HG03521 (cell line): ENCODE measurements around the gene GPD2.

Experiments
- ATAC-seq: cut with Tn5 transposase; IDR thresholded peaks from one replicate; pipeline ENCODE4 v1.9.1; 2021; ENCODE audit warnings: mild to moderate bottlenecking, moderate library complexity; ENCODE audit not compliant: unreplicated experiment

The GPD2 gene

GRCh38 chr2:156435396-156435717, 822 bp upstream of the GPD2 start:
- peak; percentile 1 for ATAC-seq

DNA sequence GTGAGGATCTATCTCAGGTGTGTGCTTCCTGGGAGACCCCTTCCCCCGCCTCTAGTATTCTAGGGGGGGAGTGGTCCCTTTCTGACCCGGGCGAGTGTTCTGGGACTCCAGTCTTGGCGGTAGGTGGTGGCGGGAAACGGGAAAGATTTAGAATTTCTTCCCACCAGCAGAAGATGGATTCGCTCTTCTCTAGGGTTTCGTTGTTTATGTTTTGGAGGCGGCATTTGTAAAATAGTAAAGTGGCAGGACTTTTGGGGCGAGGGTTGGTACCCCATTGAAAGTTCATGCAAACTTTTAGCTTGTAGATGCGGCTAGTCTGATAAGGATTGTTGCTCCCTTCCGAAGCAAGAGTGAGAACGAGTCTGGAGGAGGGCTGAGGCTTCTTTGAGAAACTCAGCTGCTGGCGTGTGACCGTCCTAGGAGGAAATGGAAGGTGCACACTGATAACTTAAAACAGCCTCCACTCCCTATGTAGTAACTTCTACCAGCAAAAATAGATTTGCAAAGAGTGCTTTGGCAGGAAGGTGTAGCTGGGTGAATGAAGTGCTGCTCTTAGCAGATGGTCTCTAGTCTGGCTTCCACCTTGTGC, 412 bp downstream of the GPD2 start:
- ATAC-seq: peak; percentile 34

- no peak for ATAC-seq
Measured at GRCh38 chr2:156437272-156437930, 1.2 kb downstream of the GPD2 start.

GRCh38 chr2:156437931-156438410, 1.8 kb downstream of the GPD2 start:
- no peak for ATAC-seq

DNA sequence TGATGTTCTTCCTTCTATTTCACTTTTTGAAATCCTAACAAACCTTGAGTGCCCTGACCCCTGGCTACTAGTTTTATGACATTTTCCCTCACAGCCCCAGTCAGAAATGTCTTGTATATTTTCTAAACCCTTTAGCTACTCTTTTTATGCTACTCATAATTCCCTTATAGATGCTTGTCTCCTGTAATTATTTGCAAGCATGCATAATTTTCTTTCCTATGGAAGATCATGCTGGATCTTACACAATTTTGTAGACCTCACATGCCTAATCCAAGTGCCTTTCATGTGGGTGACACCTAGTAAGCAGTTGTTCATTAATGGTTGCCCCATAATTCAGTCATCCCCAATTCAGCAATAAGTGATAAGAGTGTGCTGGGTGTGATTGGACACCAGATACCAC, 6.9 kb downstream of the GPD2 start:
- ATAC-seq: no peak

- ATAC-seq: no peak
Measured at GRCh38 chr2:156445296-156446220, 9.4 kb downstream of the GPD2 start.

GRCh38 chr2:156447761-156448160, 11.6 kb downstream of the GPD2 start:
- ATAC-seq: no peak

DNA sequence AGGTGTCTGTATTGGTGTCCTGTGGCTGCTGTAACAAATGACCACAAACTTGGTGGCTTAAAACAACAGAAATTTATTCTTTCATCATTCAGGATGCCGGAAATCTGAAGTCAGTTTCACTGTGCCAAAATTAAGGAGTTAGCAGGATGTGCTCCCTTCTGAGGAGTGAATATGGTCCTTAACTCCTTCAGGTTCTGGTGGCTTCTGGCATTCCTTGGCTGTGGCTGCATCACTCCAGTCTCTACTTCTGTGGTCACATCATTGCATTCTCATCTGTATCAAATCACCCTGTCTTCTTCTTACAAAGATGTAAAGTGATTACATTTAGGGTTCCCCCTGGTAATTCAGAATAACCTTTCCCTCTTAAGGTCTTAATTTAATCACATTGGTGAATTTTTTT, 12.6 kb downstream of the GPD2 start:
- ATAC-seq: no peak

GRCh38 chr2:156452971-156453370, 16.8 kb downstream of the GPD2 start:
- ATAC-seq: no peak

DNA sequence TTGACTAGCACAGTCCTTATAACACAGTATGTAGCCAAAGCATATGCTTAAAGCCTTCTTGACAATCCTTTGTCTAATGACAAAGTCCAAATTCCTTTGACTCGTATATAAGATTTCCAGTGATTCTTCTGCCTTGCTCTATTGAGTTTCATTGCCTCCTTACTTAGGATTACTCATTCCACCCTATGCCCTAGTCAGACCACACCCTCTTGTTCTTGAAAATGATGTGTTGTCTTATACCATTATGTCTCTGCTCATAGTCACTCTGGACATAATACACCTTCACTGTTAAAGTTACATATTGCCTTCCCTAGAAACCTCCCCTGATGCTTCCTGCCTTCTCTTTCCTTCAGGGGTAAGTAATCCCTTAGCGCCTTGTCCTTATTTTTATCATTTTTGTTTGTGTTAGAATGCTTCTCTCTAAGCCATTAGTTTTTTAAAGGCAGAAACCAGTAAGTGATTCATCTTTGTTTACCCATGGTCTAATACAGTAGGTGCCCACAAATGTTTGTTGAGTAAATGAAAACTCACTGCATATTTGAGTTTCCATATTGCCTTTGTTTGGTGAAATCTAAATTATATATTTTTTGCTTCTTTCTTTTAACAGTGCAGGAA, 19.3 kb downstream of the GPD2 start:
- no peak for ATAC-seq

DNA sequence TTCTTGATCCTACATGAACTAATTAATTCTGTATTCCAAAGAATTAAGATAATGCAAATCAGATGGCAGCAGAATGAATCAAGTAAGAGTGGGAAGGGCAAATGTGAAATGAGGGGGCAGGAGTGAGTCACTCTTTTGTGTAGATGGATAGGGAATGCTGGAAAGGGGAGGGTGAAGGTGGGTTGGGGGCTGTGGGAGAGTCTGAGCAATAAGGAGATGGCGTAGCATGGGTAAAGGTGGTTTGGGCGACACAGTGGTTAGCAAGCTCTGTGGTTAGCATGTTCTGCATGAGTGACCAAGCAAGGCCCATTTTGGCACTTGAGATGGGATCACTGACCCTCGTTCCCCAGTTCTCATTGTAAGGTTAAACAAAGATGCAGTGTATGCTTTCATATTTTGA, 20.4 kb downstream of the GPD2 start:
- ATAC-seq: peak; percentile 47

DNA sequence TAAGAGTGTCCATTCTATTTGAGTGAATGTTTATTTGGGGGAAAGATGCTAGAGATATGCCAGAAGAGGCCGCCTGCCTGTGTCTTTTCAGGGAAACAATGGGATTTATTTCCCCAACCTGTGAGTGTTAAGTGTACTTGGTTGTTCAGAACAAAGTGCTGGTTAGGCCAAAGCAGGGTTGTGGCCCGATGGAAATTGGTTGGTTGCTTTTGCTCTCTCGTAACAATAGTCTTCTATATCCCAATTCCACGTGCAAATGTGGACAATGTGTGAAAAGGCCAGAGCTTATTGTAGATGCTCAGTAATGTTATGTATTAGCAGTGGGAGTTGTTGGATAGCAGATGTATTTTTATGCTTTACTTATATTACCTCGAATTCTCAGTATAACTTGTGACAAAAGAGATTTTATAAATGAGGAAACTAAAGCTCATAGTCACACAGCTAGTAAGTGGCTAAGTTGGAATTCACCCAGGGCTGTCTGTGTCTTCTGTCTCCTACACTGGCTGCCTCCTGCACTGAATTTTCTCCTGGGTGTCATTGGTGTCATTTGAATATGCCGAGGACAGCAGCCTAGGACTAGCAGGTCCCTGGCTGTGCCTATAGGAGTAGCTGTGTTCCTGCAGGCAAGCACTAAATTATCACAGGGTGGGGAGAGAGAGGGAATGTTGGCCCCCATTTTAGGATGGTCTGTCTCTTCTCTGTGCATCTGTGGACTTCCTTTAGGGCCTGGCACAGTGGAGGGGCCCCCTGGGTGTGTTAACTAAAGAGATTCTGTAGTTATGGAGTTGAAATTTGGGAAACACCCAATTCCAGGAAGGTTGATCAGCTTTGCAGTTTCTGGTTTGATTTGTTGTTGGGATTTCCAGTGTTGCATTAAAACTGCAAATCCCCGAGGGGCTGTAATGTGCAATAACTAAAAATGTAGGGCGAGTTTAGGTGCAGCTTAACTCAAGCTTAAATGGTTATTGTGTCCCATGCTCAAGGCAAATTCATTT, 21.6 kb downstream of the GPD2 start:
- ATAC-seq: no peak

- ATAC-seq: no peak
Measured at GRCh38 chr2:156459720-156460119, 23.5 kb downstream of the GPD2 start.

DNA sequence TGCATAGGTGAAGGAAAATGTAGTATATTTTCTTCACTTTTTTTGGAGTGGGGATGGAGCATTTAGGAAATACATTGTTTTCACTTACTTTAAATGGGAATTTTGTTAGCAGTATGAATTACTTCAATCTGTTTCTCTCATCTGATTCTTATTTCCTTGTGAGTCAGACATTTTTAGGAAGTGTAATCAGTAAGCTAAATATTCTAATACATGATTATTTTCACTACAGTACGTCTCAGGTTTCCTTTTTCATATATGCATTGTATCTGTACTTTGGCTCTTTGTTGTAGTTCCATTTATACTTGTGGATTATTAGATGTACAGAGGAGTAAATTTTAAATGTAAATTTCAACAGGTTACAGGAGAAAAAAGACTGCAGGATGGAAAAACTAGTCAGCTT, 27.9 kb downstream of the GPD2 start:
- no peak for ATAC-seq

DNA sequence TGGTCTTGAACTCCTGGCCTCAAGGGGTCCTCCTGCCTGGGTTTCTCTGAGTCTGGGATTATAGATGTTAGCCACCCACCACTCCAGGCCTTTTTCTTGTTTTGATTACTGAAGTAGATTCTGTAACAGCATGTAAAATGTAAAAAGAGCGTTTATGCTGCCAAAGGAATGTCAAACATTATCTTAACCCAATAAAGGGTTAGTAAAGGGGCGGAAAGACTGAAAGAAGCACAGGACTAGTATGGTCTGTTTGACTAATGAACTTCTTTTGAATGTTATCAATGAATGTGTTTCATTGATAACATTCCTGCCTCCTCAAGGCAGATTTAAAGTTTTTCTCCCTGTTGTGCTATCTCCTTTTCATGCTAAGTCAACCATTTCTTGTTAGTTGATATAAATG, 29.4 kb downstream of the GPD2 start:
- no peak for ATAC-seq

- no peak for ATAC-seq
Measured at GRCh38 chr2:156466739-156467405, 30.7 kb downstream of the GPD2 start.

DNA sequence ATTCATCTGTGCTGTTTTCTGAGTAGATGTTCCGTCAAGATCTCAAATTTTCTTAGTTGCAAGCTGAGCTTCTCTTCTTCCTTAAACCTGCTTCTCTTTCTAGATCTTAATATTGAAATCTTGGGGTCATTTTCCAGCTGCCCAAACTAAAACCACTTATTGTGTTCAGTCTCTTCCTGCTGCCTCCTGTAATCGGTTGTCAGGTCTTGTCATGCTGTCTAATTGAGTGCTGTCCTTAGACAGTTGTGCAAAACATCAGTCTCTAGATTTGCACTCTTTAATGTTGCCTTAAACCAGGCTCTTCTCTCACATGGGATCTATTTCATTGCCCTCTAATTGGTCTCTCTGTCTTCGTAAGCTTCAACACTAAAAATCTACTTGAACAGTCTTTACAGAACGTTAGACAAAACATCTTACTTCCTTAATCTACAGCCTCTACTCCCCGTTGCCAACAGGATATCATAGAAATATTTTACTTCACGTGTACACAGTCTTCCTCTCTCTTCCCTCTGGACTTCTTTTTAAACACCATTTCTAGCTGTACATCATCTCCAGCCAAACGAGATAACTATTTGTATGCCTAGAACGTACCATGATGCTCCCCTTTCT, 34.9 kb downstream of the GPD2 start:
- ATAC-seq: no peak

DNA sequence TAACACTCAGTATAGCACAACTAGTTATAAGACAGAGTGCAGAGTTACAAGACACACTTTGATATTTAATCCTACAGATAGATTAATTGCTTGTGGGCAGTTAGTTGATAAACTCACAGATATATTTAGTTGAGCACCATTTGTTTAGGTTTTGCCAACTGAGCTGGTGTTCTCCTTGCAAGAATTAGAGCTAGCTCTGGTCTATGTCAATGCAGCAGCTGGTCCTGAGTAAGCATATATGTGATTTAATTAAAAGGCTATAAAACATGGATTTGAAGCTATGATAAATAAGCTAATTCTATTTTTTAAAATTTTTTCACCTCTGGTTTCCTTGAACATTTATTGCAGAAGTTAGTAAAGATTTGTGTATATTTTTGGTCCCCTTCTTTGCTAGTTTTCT, 35.6 kb downstream of the GPD2 start:
- ATAC-seq: no peak

- ATAC-seq: no peak
Measured at GRCh38 chr2:156472686-156473085, 36.5 kb downstream of the GPD2 start.
